IMR-90 (cell line): ENCODE measurements around the gene NOXA1. TPM values are rescaled to one million over a fixed set of nuclear protein-coding genes. Genes with fewer than 3 reads are reported as not detected.

Experiments
- ATAC-seq: fragments of 200-7000 bp; cut with Tn5 transposase; 2 replicates; pipeline ENCODE4 v1.9.1; 2020; ENCODE audit warnings: low read depth, mild to moderate bottlenecking, moderate library complexity
- BruUV-seq: library from RNA; stranded (reverse); fragments of 400-500 nt; replicated peaks from 2 replicates; lab custom pipeline; 2021; lab: Mats Ljungman, UMichigan
- CTCF ChIA-PET: fragments of 300-600 bp; formaldehyde crosslinking; extraction: SDS; loops from one replicate; lab custom pipeline; 2021; ENCODE audit warnings: antibody characterized with exemption; lab: Yijun Ruan, JAX
- POLR2A ChIA-PET: fragments of 300-600 bp; sonication (Branson Sonifier 250); formaldehyde crosslinking; loops from one replicate; lab custom pipeline; 2022; ENCODE audit warnings: antibody characterized with exemption; ENCODE audit not compliant: unreplicated experiment; lab: Charles Lee
- DNase-seq: peaks from one replicate; pipeline ENCODE4 v3.0.0; 2013
- H2AFZ ChIP-seq: replicated peaks from 2 replicates; pipeline ENCODE3; 2013; ENCODE audit warnings: low read length, mild to moderate bottlenecking; ENCODE audit not compliant: poor library complexity
- H2AK5ac ChIP-seq: 2 replicates; pipeline ENCODE4 v1.6.1; 2013; ENCODE audit warnings: low read depth, low read length, inconsistent platforms
- H2AK9ac ChIP-seq: replicated peaks from 2 replicates; pipeline ENCODE3; 2013; ENCODE audit warnings: mild to moderate bottlenecking, low read depth, low read length, moderate library complexity; ENCODE audit not compliant: poor library complexity
- H2BK120ac ChIP-seq: 2 replicates; pipeline ENCODE4 v1.6.1; 2013; ENCODE audit warnings: low read depth, low read length, inconsistent platforms
- H2BK15ac ChIP-seq: 3 replicates; pipeline ENCODE4 v1.6.1; 2013; ENCODE audit warnings: low read depth, low read length, inconsistent platforms
- H2BK20ac ChIP-seq: 2 replicates; pipeline ENCODE4 v1.6.1; 2013; ENCODE audit warnings: low read depth, mild to moderate bottlenecking, inconsistent platforms, low read length, moderate library complexity
- H2BK5ac ChIP-seq: 2 replicates; pipeline ENCODE4 v1.6.1; 2013; ENCODE audit warnings: mild to moderate bottlenecking, low read depth, low read length, inconsistent platforms; ENCODE audit not compliant: poor library complexity, severe bottlenecking
- H3K14ac ChIP-seq: replicated peaks from 2 replicates; pipeline ENCODE4 v1.6.1; 2013; ENCODE audit warnings: low read depth, low read length, inconsistent platforms
- H3K18ac ChIP-seq: 2 replicates; pipeline ENCODE4 v1.6.1; 2013; ENCODE audit warnings: low read depth, low read length, control low read depth
- H3K23ac ChIP-seq: 2 replicates; pipeline ENCODE4 v1.6.1; 2013; ENCODE audit warnings: low read depth, low read length, inconsistent platforms
- H3K27ac ChIP-seq: 2 replicates; pipeline ENCODE4 v1.5.1; 2013; ENCODE audit warnings: mild to moderate bottlenecking, control low read depth, low read length; ENCODE audit not compliant: insufficient read depth
- H3K27me3 ChIP-seq: 2 replicates; pipeline ENCODE4 v1.6.1; 2013; ENCODE audit warnings: low read length; ENCODE audit not compliant: control insufficient read depth, insufficient read depth
- H3K36me3 ChIP-seq: 2 replicates; pipeline ENCODE4 v1.6.1; 2013; ENCODE audit warnings: low read length, mixed read lengths; ENCODE audit not compliant: control insufficient read depth, insufficient read depth
- H3K4ac ChIP-seq: 2 replicates; pipeline ENCODE4 v1.6.1; 2013; ENCODE audit warnings: low read depth, low read length, inconsistent platforms
- H3K4me1 ChIP-seq: 2 replicates; pipeline ENCODE4 v1.6.1; 2013; ENCODE audit warnings: low read length, mixed read lengths; ENCODE audit not compliant: control insufficient read depth, insufficient read depth
- H3K4me2 ChIP-seq: 2 replicates; pipeline ENCODE4 v1.6.1; 2013; ENCODE audit warnings: low read depth, mild to moderate bottlenecking, control low read depth, low read length, moderate library complexity
- H3K4me3 ChIP-seq: 2 replicates; pipeline ENCODE4 v1.5.1; 2013; ENCODE audit warnings: low read depth, mild to moderate bottlenecking, control low read depth, low read length, moderate library complexity; ENCODE audit not compliant: insufficient read depth
- H3K56ac ChIP-seq: 2 replicates; pipeline ENCODE4 v1.6.1; 2013; ENCODE audit warnings: low read length, inconsistent platforms; ENCODE audit not compliant: insufficient read depth; ENCODE audit errors: extremely low read depth
- H3K79me1 ChIP-seq, 2 experiments: 2 replicates each; pipeline ENCODE4 v1.6.1; 2013; ENCODE audit warnings: low read length in 2 of 2, inconsistent platforms in 1 of 2, low read depth in 1 of 2
- H3K9ac ChIP-seq: 2 replicates; pipeline ENCODE4 v1.6.1; 2013; ENCODE audit warnings: low read depth, low read length, control low read depth
- H3K9me1 ChIP-seq: 2 replicates; pipeline ENCODE4 v1.6.1; 2013; ENCODE audit warnings: low read length, inconsistent platforms; ENCODE audit not compliant: insufficient read depth
- H3K9me3 ChIP-seq: 2 replicates; pipeline ENCODE4 v1.6.1; 2013; ENCODE audit warnings: low read length; ENCODE audit not compliant: control insufficient read depth, insufficient read depth
- H4K20me1 ChIP-seq: 2 replicates; pipeline ENCODE4 v1.6.1; 2013; ENCODE audit warnings: low read length, inconsistent platforms; ENCODE audit not compliant: insufficient read depth
- H4K5ac ChIP-seq: 2 replicates; pipeline ENCODE4 v1.6.1; 2013; ENCODE audit warnings: mild to moderate bottlenecking, low read depth, low read length, control low read depth
- H4K8ac ChIP-seq, 2 experiments: 2 replicates each; pipeline ENCODE4 v1.6.1; 2013; ENCODE audit warnings: low read depth in 2 of 2, low read length in 2 of 2, control low read depth in 1 of 2, inconsistent platforms in 1 of 2
- H4K91ac ChIP-seq: 2 replicates; pipeline ENCODE4 v1.6.1; 2013; ENCODE audit warnings: low read depth, low read length, inconsistent platforms; ENCODE audit not compliant: insufficient read depth
- CHD1 ChIP-seq: IDR thresholded peaks from 2 replicates; pipeline ENCODE4 v1.6.1; 2012; ENCODE audit warnings: low read depth, low read length, improper control_type of control experiment
- MAFK ChIP-seq: IDR thresholded peaks from 2 replicates; pipeline ENCODE4 v1.6.1; 2012; ENCODE audit warnings: low read depth, low read length, improper control_type of control experiment
- MAZ ChIP-seq: IDR thresholded peaks from 2 replicates; pipeline ENCODE4 v1.6.1; 2012; ENCODE audit warnings: low read depth, mild to moderate bottlenecking, low read length, improper control_type of control experiment, moderate library complexity, borderline replicate concordance
- POLR2A ChIP-seq: IDR thresholded peaks from 2 replicates; pipeline ENCODE4 v1.6.1; 2012; ENCODE audit warnings: mild to moderate bottlenecking, low read depth, low read length
- whole genome bisulfite sequencing, 2 experiments: methylation state at CpG; one replicate each; pipeline versions ENCODE4 v1.1.5 to v1.1.7; 2013; ENCODE audit warnings: missing lambda C conversion rate in 2 of 2; ENCODE audit not compliant: insufficient read length in 1 of 2; ENCODE audit errors: extremely low coverage in 2 of 2; 5-methylcytosine and 5-hydroxymethylcytosine counted together
- dilution Hi-C: fragments of 300-500 bp; cut with HindIII; formaldehyde crosslinking; loops from one replicate; pipeline ENCODE4 v1.14.3; 2018; ENCODE audit warnings: low sequenced_read_pairs; ENCODE audit not compliant: unreplicated experiment
- in situ Hi-C: fragments of 300-500 bp; cut with MboI; formaldehyde crosslinking; loops from 3 replicates; pipeline ENCODE4 v1.14.3; 2019; ENCODE audit warnings: low sequenced_read_pairs, inconsistent platforms, mixed read lengths
- intact Hi-C: fragments of 100-400 bp; cut with micrococcal nuclease; formaldehyde crosslinking; loops from 2 replicates; pipeline ENCODE4 v1.10.0; 2022
- polyA plus RNA-seq, 3 experiments: library from polyadenylated mRNA; depleted of rRNA; stranded (reverse); fragments of >200 nt; gene quantifications; 2 replicates each; pipeline ENCODE4 v1.2.3, GENCODE V29; 2012; ENCODE audit warnings: low replicate concordance in 1 of 3
- total RNA-seq: library from RNA; depleted of rRNA; stranded (reverse); fragments of >200 nt; gene quantifications from 2 replicates; pipeline ENCODE4 v1.2.3, GENCODE V29; 2012

Gene NOXA1
- total and polyA plus RNA-seq, 2 of the 4 experiments (the other 2 are of a cell fraction) = 0.17 TPM; not detected in 1

DNA sequence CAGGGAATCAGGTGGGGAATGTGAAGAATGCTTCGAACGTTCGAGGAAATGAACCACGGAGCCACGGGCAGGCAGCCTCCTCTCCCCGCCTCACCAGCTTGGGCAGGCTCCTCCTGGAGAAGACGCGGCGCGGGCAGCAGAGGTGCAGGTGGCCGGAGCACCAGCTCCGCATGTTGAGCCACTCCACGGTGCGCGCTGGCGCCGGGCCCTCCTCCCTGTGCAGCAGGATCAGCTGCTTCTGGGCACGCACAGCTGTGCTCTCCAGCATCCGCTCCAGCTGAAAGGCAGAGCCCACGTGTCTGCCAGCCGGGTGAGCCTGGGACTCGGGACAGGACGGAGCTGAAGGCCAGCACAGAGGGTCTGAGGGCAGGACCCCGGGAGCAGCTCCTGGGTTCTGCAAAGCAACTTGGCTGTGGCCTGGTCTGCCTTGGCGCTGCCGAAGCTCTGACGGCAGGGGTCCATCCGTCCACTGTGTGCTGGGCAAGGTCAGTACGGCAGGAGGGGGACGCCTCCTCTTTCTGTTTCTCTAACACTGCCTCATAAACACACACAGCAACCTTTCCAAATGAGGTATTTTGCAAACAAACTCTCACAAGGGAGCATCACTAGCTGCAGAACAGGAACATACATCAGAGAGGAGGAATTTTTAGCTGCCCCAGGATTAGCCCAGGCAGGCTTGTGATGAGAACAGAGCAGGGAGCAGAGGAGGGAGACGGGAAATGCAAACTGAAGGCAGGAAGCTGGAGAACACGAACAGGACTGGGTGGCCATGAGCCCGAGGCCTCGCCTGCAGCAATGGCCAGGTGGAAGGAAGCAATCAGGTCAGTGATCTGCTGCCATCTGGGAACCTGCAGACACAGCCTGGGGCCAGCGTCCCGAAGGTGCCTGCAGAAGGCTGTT is 56.0 kb downstream of the NOXA1 start (continued):
- no peak for TF ChIP-seq MAFK

DNA sequence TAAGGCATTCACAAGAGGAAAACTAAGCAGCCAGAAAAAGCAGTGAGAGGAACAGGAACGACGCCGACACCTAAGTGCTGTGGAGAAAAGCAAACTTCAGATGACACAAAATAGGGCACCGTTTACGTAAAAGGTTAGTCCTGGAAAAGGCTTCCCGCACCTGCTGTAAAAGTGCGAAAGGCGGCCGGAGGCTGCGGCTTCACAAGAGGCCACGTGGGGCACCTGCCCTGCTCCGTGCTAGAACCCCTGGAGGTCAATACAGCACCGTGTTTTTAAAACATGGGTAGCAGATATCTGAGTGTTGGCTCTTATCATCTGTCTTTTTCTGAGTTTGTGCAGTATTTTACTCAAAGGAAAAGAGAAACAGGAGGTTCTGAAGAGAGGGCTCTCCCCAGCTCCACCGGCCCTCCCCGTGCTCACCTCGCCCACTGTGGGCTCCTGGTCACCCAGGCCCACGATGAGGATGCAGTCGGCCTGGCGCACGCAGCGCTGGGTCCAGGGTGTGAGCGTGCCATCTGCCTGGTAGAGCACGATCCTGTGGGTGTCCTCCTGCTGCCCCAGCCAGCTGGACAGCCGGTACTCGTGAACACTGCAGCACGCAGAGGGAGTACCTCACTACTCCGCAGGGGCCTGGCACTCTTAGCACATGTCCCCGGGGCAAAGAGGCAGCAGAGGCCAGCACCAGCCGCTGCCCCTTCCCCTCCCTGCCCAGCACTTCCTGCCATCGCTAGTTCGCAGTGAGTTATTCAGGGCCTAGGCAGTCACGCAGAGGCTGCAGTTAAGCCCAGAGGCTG is 56.9 kb downstream of the NOXA1 start:
- H4K8ac ChIP-seq = no peak overlapping the region
- H3K4me2 ChIP-seq = no peak overlapping the region
- no peak overlapping the region for H2BK5ac ChIP-seq
- H3K4me1 ChIP-seq = peaks cover 6% of the 10 kb centered on the region
- TF ChIP-seq CHD1 (no peak), POLR2A (no peak), MAZ (no peak)
- no peak overlapping the region for H2BK15ac ChIP-seq
- H3K4me3 ChIP-seq = no peak overlapping the region
- no peak overlapping the region for H3K56ac ChIP-seq
- DNase-seq = no peak
- H3K36me3 ChIP-seq = no peaks in the 10 kb centered on the region
- peaks cover 11% of the 10 kb centered on the region; the same call in 1 of the 2 replicates for H3K27me3 ChIP-seq
- no TSS peak for BruUV-seq
- in situ Hi-C loops = no loop called here
- no peak overlapping the region for H2BK120ac ChIP-seq
- H4K20me1 ChIP-seq = no peaks in the 10 kb centered on the region
- no peak overlapping the region for H4K5ac ChIP-seq
- H3K27ac ChIP-seq = no peak overlapping the region
- H3K79me1 ChIP-seq = no peaks in the 10 kb centered on the region
- peak overlapping the region; percentile 16 for H2AFZ ChIP-seq
- H2AK9ac ChIP-seq = no peak overlapping the region
- H3K14ac ChIP-seq = no peak overlapping the region
- no peak overlapping the region for H3K9ac ChIP-seq
- H3K9me1 ChIP-seq = peaks cover 6% of the 10 kb centered on the region; the same call in 1 of the 2 replicates
- dilution Hi-C loops = no loop called here
- no peak overlapping the region for H3K23ac ChIP-seq
- H4K91ac ChIP-seq = no peak overlapping the region
- 84% methylated on average over 19 of the region's 32 CpGs; no CpG with 5 or more reads in 1 of the 2 experiments for WGBS, 2 experiments
- ChIA-PET POLR2A (no interaction called here), CTCF (no interaction called here)
- no peak overlapping the region for H3K18ac ChIP-seq
- H2BK20ac ChIP-seq = no peak overlapping the region
- H2AK5ac ChIP-seq = no peak overlapping the region
- peaks cover 11% of the 10 kb centered on the region for H3K9me3 ChIP-seq
- no peak overlapping the region for H3K4ac ChIP-seq
- no peak for ATAC-seq
- intact Hi-C loops = no loop called here
